ENCODE measurements around the gene PTK7.
A peak's percentile ranks its signal among the peaks of the same experiment; 100 is the strongest.
"Not testable (repeated sequence)": the region's sequence is repeated elsewhere in the genome, so short reads cannot be mapped to it uniquely, and the experiment has no call there.

Gene PTK7

DNA sequence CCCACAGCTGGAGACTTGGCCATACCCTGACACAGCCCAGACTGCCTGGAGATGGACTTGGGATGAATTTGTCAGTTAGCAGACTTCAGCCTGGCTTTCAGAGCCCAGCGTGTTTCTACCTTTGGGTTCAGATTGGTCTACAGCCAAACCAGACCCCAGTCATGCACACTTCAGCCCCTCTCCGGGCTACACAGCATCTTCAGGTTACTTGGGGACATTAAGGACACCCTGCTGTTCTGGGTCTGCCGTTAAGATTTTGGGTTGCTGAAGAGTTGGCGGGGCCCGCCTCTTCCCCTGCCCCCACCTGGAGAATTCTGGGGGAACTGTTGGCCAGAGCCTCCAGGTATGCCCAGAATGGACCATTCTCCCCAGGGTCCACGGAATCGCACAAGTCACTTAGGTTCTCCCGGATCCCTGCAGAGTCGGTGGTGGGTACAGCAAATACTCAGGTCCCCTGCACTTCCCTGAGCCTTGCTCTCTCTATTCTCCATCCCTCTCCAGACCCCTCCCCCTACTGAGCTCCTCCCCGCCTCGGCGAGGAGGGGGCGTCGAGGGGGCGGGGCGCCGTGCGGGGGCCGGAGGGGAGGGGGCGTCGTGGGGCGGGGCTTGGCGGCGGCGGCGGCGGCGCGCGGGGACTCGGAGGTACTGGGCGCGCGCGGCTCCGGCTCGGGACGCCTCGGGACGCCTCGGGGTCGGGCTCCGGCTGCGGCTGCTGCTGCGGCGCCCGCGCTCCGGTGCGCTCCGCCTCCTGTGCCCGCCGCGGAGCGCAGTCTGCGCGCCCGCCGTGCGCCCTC is at the start of gene PTK7:
PTK7 (plus strand) TSS at position 645 of the 794 bp plus-strand sequence. CDS start 175 bp downstream, outside the sequence.
- DNase-seq (ENCODE audit: low read depth), result no peak

DNA sequence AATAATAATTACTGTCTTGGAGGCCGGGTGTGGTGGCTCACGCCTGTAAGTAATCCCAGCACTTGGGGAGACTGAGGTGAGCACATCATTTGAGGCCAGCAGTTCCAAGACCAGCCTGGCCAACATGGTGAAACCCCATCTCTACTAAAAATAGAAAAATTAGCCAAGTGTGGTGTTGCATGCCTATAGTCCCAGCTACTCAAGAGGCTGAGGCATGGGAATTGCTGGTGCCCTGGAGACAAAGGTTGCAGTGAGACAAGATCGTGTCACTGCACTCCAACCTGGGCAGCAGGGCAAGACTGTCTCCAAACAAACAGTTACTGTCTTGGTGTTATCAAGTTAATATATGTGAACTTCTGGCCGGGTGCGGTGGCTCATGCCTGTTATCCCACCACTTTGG is 49.7 kb upstream of the PTK7 start:
- DNase-seq (ENCODE audit: low read depth), result no peak

- no peak for DNase-seq (ENCODE audit: low read depth)
Measured at GRCh38 chr6:43029120-43029519, 47.0 kb upstream of the PTK7 start.

- DNase-seq (ENCODE audit: low read depth), result no peak
Measured at GRCh38 chr6:43032326-43032725, 43.8 kb upstream of the PTK7 start.

DNA sequence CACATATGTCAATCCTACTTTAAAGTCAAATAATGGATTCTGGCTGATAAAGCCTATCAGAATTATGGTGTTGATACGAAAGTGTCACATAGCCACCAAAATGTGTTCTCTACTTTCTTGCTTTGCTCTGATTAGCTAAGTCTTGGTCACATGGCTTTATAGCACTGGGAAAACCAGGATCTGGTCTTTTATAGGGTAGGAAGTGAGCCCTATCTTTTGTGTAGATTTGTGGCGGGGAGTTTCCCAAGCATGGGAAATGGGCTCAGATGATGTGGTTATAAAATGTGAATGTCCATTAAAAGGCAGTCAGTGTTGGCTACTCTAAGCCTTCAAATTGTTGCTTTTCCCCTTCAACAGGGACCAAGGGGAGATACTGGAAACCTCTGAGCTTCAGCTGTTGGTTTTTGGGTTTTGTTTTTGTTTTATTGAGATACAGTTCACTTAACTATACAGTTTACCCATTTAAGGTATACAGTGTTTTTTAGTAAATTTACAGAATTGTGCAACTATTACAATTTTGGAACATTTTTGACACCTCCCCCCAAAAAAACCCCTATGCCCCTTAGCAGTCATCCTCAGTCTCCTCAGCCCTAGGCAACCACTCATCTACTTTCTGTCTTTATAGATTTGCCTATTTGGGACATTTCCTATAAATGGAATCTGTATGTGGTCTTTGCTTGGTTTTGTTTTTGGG is 42.5 kb upstream of the PTK7 start:
- no peak for DNase-seq (ENCODE audit: low read depth)

DNA sequence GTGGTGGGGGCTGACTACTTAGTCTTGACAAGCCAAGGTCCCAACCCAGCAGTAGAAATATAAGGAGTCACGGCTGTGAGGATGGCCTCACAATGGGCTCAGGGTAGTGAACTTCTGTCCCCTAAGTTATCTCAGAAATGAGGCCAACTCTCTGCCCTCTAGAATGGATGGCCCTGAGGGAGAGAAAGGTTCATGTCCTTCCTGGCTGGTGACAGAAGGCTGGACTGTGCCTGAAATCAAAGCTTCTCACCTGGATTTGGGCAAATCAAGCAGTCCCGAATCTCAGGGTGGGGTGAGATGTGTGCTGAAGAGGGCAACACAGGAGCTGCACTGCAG is 42.0 kb upstream of the PTK7 start:
- no peak for DNase-seq (ENCODE audit: low read depth)

GRCh38 chr6:43035495-43036194 is 40.5 kb upstream of the PTK7 start:
- no peak for DNase-seq (ENCODE audit: low read depth)

DNA sequence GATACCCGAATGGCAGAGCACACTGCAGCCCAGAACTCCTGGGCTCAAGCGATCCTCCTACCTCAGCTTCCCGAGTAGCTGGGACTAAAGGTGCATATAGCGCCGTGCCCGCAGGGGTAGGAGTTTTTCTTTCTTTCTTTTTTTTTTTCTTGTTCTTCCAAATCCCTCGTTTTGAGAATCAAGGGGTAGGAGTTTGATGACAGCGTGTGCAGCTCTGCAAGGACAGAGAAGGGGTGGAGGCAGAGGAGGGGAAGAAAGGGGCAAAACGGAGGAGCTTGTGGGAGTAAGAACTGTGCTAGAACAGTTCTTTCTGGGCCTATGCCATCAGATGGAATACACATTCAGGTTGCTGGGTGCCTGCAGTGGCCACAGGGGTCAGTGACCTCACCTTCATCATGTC is 39.4 kb upstream of the PTK7 start:
- no peak for DNase-seq (ENCODE audit: low read depth)

DNA sequence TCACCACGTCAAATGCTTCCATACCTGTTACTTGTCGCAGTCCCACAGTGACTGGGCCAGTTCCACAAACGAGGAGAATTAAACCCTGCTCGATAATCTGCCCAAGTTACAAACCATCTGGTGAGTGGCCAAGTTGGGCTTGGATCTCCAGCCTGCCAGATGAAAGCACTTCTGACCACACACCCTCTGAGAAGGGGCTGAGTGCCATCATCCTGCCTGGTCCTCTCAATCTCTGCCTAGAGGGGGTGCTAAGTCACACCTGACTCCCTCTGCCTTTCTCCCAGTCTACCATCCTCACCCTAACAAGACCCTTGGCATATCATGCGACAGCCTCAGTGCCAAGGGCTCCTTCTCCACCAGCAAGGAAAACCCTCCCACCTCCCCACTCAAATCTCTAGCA is 38.9 kb upstream of the PTK7 start:
- DNase-seq (ENCODE audit: low read depth), result no peak

GRCh38 chr6:43037706-43038105 is 38.4 kb upstream of the PTK7 start:
- DNase-seq (ENCODE audit: low read depth), result no peak

- no peak for DNase-seq (ENCODE audit: low read depth)
Measured at GRCh38 chr6:43038727-43039126, 37.4 kb upstream of the PTK7 start.

DNA sequence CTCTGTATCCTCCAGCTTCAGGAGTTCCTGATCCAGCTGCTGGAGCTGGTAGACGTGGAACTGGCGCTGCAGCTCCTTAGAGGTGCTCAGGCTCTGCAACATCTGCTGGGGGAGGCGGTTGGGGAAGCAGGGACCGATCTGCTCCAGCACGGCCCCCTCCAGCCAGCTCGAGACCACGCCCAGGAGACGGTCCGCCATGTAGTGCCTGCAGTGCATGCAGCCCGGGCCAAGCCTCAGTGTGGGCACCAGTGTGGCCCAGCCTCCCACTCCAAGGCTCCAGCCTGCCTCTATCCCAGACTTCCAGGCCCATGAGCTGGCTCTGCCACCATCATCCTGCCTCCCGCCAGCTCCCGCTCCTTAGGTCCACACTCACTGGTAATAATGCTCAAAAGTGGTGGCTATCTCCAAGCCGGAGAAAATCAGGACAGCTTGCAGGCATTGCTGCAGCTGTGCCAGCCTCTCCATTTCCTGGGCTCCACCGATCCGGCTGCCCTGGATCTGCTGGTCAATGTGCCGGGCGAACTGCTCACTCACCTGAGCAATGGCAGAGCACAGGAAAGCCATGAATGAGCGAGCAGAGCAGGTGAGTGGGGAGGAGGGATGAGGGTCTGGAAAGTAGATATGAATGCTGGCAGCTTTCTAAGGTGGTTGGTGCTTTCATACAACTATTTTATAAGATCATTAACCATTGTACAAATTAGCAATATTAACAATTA is 35.4 kb upstream of the PTK7 start:
- DNase-seq (ENCODE audit: low read depth), result no peak

DNA sequence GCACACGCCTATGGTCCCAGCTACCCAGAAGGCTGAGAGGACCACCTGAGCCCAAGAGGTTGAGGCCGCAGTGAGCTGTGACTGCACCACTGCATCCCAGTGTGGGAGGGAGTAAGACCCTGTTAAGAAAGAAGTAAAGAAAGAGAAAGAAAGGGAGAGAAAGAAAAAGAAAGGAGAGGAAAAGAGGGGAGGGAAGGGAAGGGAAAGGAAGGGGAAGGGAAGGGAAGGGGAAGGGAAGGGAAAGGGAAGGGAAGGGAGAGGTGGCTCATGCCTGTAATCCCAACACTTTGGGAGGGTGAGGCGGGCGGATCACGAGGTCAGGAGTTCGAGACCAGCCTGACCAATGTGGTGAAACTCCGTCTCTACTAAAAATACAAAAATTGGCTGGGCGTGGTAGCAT is 34.6 kb upstream of the PTK7 start:
- DNase-seq (ENCODE audit: low read depth), result not testable (repeated sequence)

- DNase-seq (ENCODE audit: low read depth), result no peak
Measured at GRCh38 chr6:43043310-43043709, 32.8 kb upstream of the PTK7 start.

GRCh38 chr6:43045371-43045930 is 30.7 kb upstream of the PTK7 start:
- DNase-seq (ENCODE audit: low read depth), result no peak

DNA sequence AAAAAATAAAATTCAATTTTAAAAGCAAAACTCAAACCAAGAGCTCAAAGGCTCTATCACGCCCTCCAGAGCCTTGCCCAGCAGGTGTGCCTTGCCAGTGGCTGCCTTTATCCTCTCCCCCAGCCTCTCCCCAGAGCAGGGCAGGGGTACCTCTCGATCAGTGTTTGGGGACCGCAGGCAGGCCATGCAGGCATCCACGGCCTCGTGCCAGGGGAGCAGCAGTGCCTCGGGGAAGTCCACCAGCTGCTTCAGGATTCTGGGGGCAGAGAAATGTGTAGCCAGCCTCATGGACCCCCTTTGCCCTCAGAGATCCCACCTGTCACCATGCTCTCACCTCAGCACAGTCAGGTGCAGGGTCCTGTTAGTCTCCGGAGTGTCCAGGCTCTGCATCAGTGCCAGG is 28.1 kb upstream of the PTK7 start:
- no peak for DNase-seq (ENCODE audit: low read depth)

GRCh38 chr6:43050981-43051380 is 25.1 kb upstream of the PTK7 start:
- DNase-seq (ENCODE audit: low read depth), result no peak

DNA sequence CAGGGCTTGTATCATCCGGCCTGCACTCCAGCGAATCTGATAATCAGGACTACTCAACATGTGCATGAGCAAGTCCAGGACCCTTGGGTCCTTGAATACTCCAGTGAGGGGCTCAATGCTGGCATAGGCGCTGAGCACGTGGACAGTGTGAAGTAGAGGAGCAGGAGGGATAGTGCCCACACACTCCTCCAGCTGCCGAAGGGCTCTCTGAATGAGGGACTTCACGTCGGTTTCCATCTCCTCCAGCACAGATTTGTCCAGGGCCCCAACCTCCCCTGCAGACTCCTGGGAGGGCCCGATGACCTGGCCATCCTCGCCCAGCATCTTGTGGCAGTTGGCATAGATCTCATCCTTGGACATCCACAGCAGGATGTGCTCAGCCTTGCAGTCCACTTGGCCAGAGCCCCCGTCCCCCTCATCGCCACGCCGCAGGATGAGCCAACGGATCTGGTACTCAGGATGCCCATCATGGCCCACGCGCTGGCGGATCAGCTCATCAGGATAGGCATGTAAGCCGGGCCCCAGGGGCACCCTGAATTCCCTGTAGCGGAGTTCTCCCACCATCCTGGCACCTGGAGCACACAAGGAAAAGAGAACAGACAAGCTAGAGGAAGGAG is 23.8 kb upstream of the PTK7 start:
- no peak for DNase-seq (ENCODE audit: low read depth)

GRCh38 chr6:43052842-43053544 is 23.1 kb upstream of the PTK7 start:
- no peak for DNase-seq (ENCODE audit: low read depth)

- DNase-seq (ENCODE audit: low read depth), result peak; percentile 91
Measured at GRCh38 chr6:43053545-43054205, 22.4 kb upstream of the PTK7 start, which contains the start of gene CUL7. Gene CUL7 (minus strand): TSS chr6:43053851. CDS start chr6:43052788, 1,063 bp downstream.

Data from GM04504 (cell line).